A673 (cell line): ENCODE measurements around the gene UST. TPM values are rescaled to one million over a fixed set of nuclear protein-coding genes. Genes with fewer than 3 reads are reported as not detected.

Experiments used
- BruUV-seq: library from RNA; stranded (reverse); fragments of 400-500 nt; replicated peaks from 2 replicates; lab custom pipeline; 2021; lab: Mats Ljungman, UMichigan
- CTCF ChIA-PET: fragments of 300-600 bp; sonication (Branson Sonifier 250); formaldehyde crosslinking; loops from one replicate; lab custom pipeline; 2022; ENCODE audit warnings: antibody characterized with exemption; lab: Charles Lee
- POLR2A ChIA-PET: fragments of 300-600 bp; sonication (Branson Sonifier 250); formaldehyde crosslinking; loops from one replicate; lab custom pipeline; 2022; ENCODE audit warnings: antibody characterized with exemption; ENCODE audit not compliant: low non-redundant PET; lab: Charles Lee
- DNase-seq: peaks from one replicate; pipeline ENCODE4 v3.0.0-alpha.2; 2015; ENCODE audit warnings: low spot score
- H3K27ac ChIP-seq: fragments of 200-600 bp; sonication (generic); 2 replicates; pipeline ENCODE4 v1.5.1; 2016; ENCODE audit warnings: mixed run types, low read depth, mild to moderate bottlenecking, mixed read lengths, antibody characterized with exemption, low read length; ENCODE audit not compliant: poor library complexity, severe bottlenecking
- H3K27me3 ChIP-seq: fragments of 200-600 bp; sonication (generic); replicated peaks from 2 replicates; pipeline ENCODE4 v1.6.1; 2017; ENCODE audit warnings: mixed run types, low read depth, mild to moderate bottlenecking, mixed read lengths, antibody characterized with exemption, low read length; ENCODE audit not compliant: insufficient read depth, poor library complexity
- H3K36me3 ChIP-seq: fragments of 200-600 bp; sonication (generic); 2 replicates; pipeline ENCODE4 v1.6.1; 2016; ENCODE audit warnings: mixed run types, mild to moderate bottlenecking, mixed read lengths, antibody characterized with exemption, low read length; ENCODE audit not compliant: insufficient read depth, poor library complexity, severe bottlenecking
- H3K4me1 ChIP-seq: fragments of 200-600 bp; sonication (generic); 2 replicates; pipeline ENCODE4 v1.6.1; 2017; ENCODE audit warnings: mixed run types, mild to moderate bottlenecking, mixed read lengths, antibody characterized with exemption, low read length; ENCODE audit not compliant: insufficient read depth, poor library complexity, severe bottlenecking
- H3K4me3 ChIP-seq: fragments of 200-600 bp; sonication (generic); 2 replicates; pipeline ENCODE4 v1.5.1; 2016; ENCODE audit warnings: low read depth, mixed run types, mild to moderate bottlenecking, mixed read lengths, low read length; ENCODE audit not compliant: poor library complexity, severe bottlenecking
- H3K9me3 ChIP-seq: fragments of 200-600 bp; sonication (generic); 2 replicates; pipeline ENCODE4 v1.6.1; 2016; ENCODE audit warnings: mixed run types, low read depth, mild to moderate bottlenecking, mixed read lengths, antibody characterized with exemption, low read length; ENCODE audit not compliant: poor library complexity, severe bottlenecking
- EZH2 ChIP-seq: fragments of 200-600 bp; sonication (generic); IDR thresholded peaks from 2 replicates; pipeline ENCODE4 v1.6.1; 2017; ENCODE audit warnings: borderline replicate concordance, low read depth, mild to moderate bottlenecking, mixed read lengths, antibody characterized with exemption, low read length; ENCODE audit not compliant: poor library complexity, severe bottlenecking
- intact Hi-C: fragments of 100-400 bp; cut with micrococcal nuclease; formaldehyde crosslinking; loops from one replicate; pipeline ENCODE4 v1.10.0; 2022; ENCODE audit not compliant: unreplicated experiment
- total RNA-seq: library from RNA; stranded (reverse); gene quantifications from 2 replicates; pipeline ENCODE4 v1.2.3, GENCODE V29; 2021
- TF ChIP-seq, protein P1 (sequence below): fragments of 300-800, 200-600 bp; sonication (generic); conservative IDR thresholded peaks from 2 replicates; pipeline ENCODE4 v1.5.1; 2017; ENCODE audit warnings: low read depth, mild to moderate bottlenecking, antibody characterized with exemption, low read length, moderate library complexity, mixed read lengths

UST gene
- total RNA-seq, 1 experiment from 2014 or later: 1.5 TPM

DNA sequence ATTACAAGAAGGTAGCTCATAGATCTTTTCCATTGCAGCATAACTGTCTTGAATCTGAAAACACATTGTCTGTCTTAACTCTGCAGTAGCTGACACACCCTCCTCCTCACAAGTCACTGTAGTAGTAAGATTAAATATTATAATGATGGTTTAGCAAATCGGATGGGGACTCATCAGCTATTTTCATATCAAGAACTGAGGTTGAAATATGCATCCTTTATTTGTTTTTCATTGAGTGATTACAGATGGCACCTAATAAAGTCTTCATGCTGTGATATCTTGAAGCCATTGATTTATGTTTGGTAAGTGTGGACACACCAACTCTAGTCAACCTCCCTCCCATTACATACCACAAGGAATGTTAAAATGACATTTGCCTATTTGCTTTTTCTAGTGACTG lies 303.3 kb downstream of the UST start:
- Histone ChIP-seq H3K4me1 (no peaks in the 10 kb centered on the region), H3K36me3 (no peaks in the 10 kb centered on the region), H3K27ac (no peak overlapping the region), H3K4me3 (no peak overlapping the region), H3K9me3 (peaks cover 2% of the 10 kb centered on the region), H3K27me3 (no peaks in the 10 kb centered on the region)
- no peak for DNase-seq
- TF ChIP-seq, protein P1, sequence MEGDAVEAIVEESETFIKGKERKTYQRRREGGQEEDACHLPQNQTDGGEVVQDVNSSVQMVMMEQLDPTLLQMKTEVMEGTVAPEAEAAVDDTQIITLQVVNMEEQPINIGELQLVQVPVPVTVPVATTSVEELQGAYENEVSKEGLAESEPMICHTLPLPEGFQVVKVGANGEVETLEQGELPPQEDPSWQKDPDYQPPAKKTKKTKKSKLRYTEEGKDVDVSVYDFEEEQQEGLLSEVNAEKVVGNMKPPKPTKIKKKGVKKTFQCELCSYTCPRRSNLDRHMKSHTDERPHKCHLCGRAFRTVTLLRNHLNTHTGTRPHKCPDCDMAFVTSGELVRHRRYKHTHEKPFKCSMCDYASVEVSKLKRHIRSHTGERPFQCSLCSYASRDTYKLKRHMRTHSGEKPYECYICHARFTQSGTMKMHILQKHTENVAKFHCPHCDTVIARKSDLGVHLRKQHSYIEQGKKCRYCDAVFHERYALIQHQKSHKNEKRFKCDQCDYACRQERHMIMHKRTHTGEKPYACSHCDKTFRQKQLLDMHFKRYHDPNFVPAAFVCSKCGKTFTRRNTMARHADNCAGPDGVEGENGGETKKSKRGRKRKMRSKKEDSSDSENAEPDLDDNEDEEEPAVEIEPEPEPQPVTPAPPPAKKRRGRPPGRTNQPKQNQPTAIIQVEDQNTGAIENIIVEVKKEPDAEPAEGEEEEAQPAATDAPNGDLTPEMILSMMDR: no peak
- no peak for TF ChIP-seq EZH2
- no TSS peak for BruUV-seq
- CTCF ChIA-PET: no interaction called here
- POLR2A ChIA-PET: no interaction called here
- intact Hi-C loops: no loop called here

DNA sequence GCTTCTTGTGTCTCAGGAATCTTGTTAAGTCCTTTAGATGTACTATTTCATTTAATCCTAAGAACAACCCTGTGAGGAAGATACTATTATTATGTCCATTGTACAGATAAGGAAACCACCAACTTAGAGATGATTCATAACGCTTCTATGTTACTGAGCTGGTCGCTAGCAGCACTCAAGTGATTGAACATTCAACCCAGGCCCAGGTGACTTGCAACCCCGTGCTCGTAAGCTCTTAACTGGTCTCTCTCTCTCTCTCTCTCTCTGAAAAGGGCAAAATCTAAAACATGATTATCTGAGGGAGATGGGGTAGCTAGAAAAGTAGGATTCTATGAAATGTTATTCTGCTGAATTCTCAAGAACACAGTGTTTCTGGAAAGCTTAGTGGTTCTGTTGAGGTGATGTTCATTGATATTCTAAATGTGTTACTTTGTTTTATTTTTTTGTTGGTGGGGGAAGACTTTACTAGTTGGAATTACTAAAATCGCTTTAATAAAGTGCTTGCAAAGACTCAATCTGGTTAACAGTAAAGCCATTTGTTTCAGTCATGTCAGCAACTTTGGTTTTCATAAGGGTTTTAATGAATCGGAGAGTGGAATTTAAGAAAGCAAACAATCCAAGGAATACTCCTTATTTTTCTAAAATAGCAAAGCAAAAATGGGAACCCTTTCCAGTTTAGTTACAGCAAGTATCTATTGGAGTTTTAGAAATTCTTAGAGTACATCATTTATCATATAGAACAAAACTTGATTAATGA lies 305.7 kb downstream of the UST start:
- intact Hi-C loops: no loop called here
- peaks cover 2% of the 10 kb centered on the region for H3K9me3 ChIP-seq
- TF ChIP-seq, protein P1: no peak
- TF ChIP-seq EZH2: no peak
- H3K4me3 ChIP-seq: no peak overlapping the region
- no TSS peak for BruUV-seq
- CTCF ChIA-PET: no interaction called here
- DNase-seq: no peak
- POLR2A ChIA-PET: no interaction called here
- H3K27me3 ChIP-seq: no peaks in the 10 kb centered on the region
- H3K27ac ChIP-seq: no peak overlapping the region
- no peaks in the 10 kb centered on the region for H3K4me1 ChIP-seq
- no peaks in the 10 kb centered on the region for H3K36me3 ChIP-seq

DNA sequence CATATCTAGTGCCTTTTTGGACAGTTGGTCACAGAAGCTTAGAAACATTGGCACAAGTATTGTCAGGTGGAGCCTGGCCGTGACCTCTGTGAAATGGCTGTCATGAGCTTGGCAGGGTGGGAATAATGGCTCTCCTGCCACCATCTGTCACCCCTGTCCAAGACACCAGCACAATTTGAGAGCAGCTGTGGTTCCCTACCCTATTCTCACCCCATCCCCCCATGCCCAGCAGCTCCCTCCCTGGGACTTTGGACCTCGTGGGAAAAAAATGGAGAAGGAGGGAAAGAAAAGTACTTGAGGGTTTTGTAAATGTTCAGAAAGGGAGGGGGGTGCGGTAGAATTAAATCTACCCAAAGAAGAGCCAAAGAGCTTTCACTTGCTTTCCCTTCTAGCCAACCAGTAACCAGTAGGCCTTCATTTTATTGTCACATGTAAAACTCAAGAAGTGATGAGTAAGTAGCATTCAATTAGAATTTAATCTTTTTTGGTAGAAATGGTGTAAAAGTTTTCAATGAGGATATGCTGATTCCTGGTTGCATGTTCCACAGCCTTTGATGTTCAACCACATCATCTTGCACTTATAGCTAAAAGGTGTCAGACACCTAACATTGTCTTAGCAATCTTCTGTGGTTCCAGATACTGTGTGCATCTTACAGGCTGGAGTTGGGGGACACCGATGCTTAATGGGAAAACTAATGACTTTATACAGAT lies 307.2 kb downstream of the UST start:
- DNase-seq: no peak
- Histone ChIP-seq H3K9me3 (no peaks in the 10 kb centered on the region), H3K4me1 (no peaks in the 10 kb centered on the region), H3K27me3 (no peaks in the 10 kb centered on the region), H3K4me3 (no peak overlapping the region), H3K27ac (no peak overlapping the region), H3K36me3 (no peaks in the 10 kb centered on the region)
- intact Hi-C loops: no loop called here
- BruUV-seq: no TSS peak
- ChIA-PET POLR2A (no interaction called here), CTCF (no interaction called here)
- TF ChIP-seq, protein P1: no peak
- TF ChIP-seq EZH2: no peak
